HG02763 (cell line): Measurements from ENCODE around the gene MEIOSIN.

ENCODE experiments used
- ATAC-seq: cut with Tn5 transposase; IDR thresholded peaks from one replicate; pipeline ENCODE4 v1.9.1; 2021; ENCODE audit warnings: mild to moderate bottlenecking, moderate library complexity; ENCODE audit not compliant: unreplicated experiment

The MEIOSIN gene

GRCh38 chr19:45778010-45778661, 44.9 kb downstream of the MEIOSIN start:
- no peak for ATAC-seq

- peak; percentile 79 for ATAC-seq
Measured at GRCh38 chr19:45779231-45780145, 46.2 kb downstream of the MEIOSIN start.

- ATAC-seq: no peak
Measured at GRCh38 chr19:45780146-45780447, 46.9 kb downstream of the MEIOSIN start.

GRCh38 chr19:45780448-45781213, 47.4 kb downstream of the MEIOSIN start:
- ATAC-seq: no peak

- ATAC-seq: no peak
Measured at GRCh38 chr19:45781214-45782161, 48.2 kb downstream of the MEIOSIN start.

GRCh38 chr19:45782162-45782691, 49.0 kb downstream of the MEIOSIN start, which contains the start of gene DMPK:
TSS of gene DMPK (minus strand) at chr19:45782490. CDS start at chr19:45782352, 138 bp downstream.
- no peak for ATAC-seq

GRCh38 chr19:45782820-45783785, 49.9 kb downstream of the MEIOSIN start:
- no peak for ATAC-seq

GRCh38 chr19:45784096-45784495, 50.9 kb downstream of the MEIOSIN start:
- ATAC-seq: no peak

- no peak for ATAC-seq
Measured at GRCh38 chr19:45785097-45785496, 51.9 kb downstream of the MEIOSIN start.

- no peak for ATAC-seq
Measured at GRCh38 chr19:45785781-45786532, 52.7 kb downstream of the MEIOSIN start.

GRCh38 chr19:45786533-45786894, 53.3 kb downstream of the MEIOSIN start:
- no peak for ATAC-seq

GRCh38 chr19:45789035-45789786, 56.0 kb downstream of the MEIOSIN start:
- no peak for ATAC-seq

- no peak for ATAC-seq
Measured at GRCh38 chr19:45790942-45791341, 57.7 kb downstream of the MEIOSIN start.

GRCh38 chr19:45791744-45792469, 58.7 kb downstream of the MEIOSIN start:
- ATAC-seq: no peak

GRCh38 chr19:45792470-45793177, 59.4 kb downstream of the MEIOSIN start, which contains the start of gene DMWD:
TSS of gene DMWD (minus strand) at chr19:45792845. CDS start at chr19:45792756, 89 bp downstream.
- ATAC-seq: peak; percentile 90

GRCh38 chr19:45793178-45793564, 59.9 kb downstream of the MEIOSIN start:
- ATAC-seq: no peak
